ENCODE results near the gene MTA2. TPM values are rescaled to one million over a fixed set of nuclear protein-coding genes. Genes with fewer than 3 reads are reported as not detected.
"Not testable (repeated sequence)": the region's sequence is repeated elsewhere in the genome, so short reads cannot be mapped to it uniquely, and the experiment has no call there.

The MTA2 gene
- total RNA-seq, 1 experiment from 2014 or later = 79.0 TPM

DNA sequence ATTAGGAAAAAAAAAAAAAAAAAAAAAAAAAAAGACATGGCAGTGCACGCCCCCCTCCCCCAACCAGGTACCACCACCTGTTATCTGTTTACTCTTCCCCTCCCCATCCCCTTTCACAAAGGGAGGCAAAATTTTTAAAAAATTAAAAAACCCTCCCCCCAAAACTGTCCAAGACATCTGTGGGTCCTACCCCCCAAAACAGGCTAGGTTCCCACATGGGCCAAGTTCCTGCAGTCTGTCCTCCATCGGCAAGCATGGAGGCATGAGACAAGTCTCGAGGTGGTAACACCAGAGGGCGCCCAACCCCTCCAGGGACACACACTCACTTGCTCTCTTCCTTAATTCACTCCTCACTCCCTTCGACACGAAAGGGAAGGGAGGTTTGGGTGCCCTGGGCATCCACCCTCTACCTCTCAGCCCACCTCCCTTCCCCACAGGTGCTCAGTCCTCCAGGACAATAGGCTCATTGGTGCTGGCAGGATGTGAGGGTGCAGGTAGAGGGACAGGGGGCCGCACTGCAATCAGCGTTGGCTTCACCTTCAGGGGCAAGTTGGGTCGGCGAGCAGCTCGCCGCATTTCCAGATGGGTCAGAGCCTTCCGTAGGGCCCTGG, 8.1 kb downstream of the MTA2 start:
- peak; percentile 69 for DNase-seq (ENCODE audit: extremely low read depth, low read depth)

- no peak for DNase-seq (ENCODE audit: extremely low read depth, low read depth)
Observed at GRCh38 chr11:62592989-62593421, 8.7 kb downstream of the MTA2 start.

GRCh38 chr11:62592146-62592815, 9.4 kb downstream of the MTA2 start:
- DNase-seq (ENCODE audit: extremely low read depth, low read depth) = no peak

DNA sequence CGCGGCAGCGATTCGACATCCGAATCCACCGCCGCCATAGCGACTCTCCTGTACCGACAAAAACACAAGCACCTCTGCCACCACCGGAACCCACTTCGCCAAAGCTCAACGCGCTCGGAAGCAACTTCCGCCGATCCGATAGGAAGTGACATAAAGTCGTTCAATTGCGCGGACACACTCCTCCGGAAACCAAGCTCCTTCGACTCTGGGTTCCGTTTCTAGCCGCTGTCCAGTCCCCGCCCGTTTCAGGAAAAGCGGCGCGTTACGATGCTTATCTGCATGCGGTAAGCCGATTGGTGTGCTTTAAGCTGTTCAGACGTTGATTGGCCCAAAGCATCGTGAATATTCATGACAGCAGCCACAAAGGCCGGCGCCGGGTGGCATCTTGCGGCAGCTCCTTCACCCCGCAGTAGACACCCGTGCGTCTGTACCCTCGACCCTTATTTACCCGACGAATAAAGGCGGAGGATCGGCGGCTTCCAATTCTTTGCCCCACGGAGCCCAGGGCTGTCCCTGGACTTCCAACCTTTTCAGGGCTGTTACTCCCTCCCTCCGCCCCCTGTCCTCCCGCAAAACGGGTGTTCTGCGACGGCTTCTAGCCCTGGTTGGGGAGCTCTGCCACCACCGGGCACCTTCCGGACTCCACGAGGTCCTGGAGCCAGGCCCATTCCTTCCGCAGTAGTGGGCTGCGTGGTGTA, 10.1 kb downstream of the MTA2 start, which contains the start of gene TUT1:
Gene TUT1, minus strand, starts transcription at position 76 of the 698 bp plus-strand sequence. Its CDS starts 38 bp downstream, at position 38.
- peak; percentile 97 for DNase-seq (ENCODE audit: extremely low read depth, low read depth)

GRCh38 chr11:62588966-62589637, 12.6 kb downstream of the MTA2 start:
- no peak for DNase-seq (ENCODE audit: extremely low read depth, low read depth)

GRCh38 chr11:62585356-62585755, 16.3 kb downstream of the MTA2 start:
- DNase-seq (ENCODE audit: extremely low read depth, low read depth) = not testable (repeated sequence)

- DNase-seq (ENCODE audit: extremely low read depth, low read depth) = not testable (repeated sequence)
Observed at GRCh38 chr11:62581735-62582134, 19.9 kb downstream of the MTA2 start.

- DNase-seq (ENCODE audit: extremely low read depth, low read depth) = no peak
Observed at GRCh38 chr11:62580959-62581715, 20.5 kb downstream of the MTA2 start.

DNA sequence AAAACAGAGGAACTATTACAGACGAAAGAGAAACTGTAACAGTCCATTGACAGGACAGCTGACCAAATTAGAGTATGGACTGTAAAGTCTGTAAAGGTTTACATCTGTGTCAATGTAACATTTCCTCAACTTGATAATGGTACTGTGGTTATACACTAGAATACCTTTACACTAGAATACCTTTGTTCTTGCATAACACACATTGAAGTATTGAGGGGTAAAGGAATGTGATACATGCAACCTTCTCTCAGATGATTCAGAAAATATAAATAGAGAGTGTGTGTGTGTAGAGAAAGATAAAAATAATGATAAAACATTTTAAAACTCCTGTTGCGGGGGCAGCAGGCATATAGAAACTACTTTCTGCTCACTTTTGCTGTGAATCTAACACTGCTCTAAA, 22.4 kb downstream of the MTA2 start:
- no peak for DNase-seq (ENCODE audit: extremely low read depth, low read depth)

GRCh38 chr11:62578541-62578940, 23.1 kb downstream of the MTA2 start:
- no peak for DNase-seq (ENCODE audit: extremely low read depth, low read depth)

GRCh38 chr11:62577046-62577714, 24.5 kb downstream of the MTA2 start:
- no peak for DNase-seq (ENCODE audit: extremely low read depth, low read depth)

DNA sequence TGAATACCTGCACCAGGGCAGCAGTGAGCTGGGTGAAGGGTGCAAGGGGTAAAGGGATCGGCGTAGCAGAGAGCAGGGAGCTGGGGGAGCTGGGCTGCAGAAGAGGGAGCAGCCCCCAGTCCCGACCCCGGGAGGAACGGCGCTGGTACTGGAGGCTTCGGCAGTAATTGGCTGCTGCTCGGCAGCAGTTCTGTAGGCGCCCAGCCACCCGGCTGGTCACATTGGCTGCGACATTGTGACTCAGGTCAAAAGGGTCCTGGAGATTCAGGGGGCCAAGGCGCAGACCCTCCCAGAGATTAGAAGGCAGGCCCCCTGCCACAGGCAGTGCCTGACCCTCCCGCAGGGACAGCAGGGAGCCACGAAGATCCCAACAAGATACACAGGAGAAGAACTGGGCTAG, 25.8 kb downstream of the MTA2 start:
- no peak for DNase-seq (ENCODE audit: extremely low read depth, low read depth)

DNA sequence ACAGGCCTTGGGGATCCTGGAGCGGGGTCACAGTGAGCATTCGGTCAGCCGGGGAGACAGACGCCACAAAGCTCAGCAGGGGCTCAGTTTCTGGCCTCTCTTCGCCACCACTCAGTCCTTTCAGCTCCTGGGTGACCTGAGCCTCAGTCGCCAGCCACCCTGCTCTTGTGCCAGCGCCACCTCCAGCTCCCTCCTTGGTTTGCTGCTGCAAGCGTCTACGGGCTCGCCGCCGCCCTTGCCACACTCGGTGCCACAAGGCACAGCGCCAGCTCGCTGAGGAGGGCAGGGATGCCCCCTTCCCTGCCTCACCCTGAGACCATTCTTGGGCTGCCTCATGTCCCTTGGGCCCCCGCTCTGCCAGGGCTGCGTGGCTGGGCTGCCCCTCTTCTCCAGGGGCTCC, 26.5 kb downstream of the MTA2 start:
- no peak for DNase-seq (ENCODE audit: extremely low read depth, low read depth)

DNA sequence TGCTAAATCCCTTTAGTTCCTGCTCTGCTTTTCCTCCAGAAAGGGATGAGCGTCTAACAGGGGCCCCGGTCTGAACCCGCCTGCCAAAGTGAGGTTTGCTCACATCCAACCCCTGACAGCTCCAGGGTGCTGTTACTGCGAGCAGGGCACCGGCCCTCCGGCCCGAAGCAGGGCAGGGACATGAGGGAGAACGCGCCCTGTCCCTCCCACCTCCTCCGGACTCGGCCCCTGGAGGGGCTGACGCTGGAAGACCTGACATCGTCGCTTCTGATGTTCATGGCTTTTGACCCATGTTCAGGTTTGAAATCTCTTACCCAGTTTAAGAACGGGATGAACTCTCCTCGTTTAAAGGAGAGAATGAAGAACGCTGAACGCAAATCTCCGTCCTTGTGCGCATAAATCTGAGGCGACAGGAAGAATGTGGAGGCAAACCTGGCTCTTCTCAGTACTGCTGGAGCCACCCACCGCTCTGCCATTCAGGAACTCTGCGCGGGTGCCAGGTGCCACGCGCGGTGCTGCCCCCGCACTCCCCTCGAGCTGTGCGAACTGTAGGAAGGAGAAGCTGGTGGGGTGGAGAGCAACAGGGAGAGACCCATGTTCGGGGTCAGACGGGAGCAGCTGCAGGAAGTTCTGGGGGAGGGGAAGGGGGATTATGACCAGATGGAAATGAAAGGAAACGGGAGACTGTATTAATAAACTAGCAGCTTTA, 27.1 kb downstream of the MTA2 start:
- no peak for DNase-seq (ENCODE audit: extremely low read depth, low read depth)

DNA sequence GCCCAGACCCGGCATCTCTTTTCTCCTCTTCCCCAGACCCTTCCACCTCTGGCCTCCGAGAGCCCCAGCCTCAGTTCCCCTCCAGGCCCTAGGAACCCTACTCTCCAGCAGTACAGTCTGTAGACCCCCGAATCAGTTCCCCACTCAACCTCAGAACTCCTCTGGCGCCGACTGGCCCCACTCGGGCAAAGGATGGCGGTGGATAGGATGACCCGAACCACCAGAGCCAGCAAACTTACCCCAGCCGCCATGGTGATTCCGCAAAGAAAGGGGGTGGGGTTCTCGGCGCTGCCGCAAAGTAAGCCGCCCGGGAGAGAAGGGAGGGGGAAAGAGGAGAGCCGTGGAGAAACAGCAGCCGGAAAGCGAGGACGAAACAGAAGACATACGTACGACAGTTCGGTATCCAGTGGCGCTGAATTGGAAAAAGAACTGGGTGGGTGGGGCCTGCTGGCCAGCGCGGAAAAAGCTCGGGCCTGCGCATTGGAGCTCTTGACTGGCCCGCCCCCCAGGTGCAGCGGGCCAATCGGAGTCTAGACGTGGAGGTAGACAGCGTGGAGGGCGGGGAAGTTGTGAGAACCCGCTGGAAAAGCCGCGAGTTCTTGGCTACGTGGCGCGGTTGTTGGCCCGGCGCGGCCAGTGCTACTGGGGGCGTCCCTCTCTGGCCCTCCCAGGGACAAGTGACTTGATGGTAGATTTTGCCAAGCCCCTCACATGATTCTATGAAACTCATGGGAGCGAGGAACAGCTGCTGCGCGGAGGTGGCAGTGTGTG, 27.9 kb downstream of the MTA2 start, which contains the start of gene EEF1G:
Gene EEF1G, minus strand, starts transcription at position 300 of the 771 bp plus-strand sequence. Its CDS starts 49 bp downstream, at position 251.
- DNase-seq (ENCODE audit: extremely low read depth, low read depth) = peak; percentile 99

DNA sequence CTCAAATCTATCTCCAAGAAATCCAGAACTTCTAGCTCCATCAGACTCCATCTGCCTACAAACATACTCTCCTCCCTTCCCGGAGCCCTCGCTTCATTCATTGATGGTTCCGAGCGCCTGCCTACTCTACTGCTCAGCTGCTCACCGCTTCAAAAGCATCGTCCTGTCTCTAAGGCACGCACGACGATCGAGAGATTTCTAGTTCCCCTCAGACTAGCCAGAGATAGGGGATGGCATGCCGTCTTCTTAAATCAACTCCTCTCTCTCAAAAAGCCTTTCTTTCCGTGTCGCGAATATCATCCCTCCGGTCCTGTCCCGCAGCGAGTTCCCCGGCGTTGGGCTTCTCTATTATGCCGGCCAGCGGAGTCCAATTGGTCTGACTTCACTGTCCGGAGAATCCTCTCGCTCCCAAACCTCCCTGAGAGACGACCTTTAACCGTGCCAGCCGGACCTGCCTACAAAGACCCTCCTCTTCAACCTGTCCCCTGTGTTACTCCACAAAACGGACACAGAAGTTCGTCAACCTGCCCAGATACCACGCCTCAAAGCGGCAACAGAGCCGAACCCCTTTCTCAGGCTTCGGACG, 28.6 kb downstream of the MTA2 start:
- no peak for DNase-seq (ENCODE audit: extremely low read depth, low read depth)

GRCh38 chr11:62572431-62572830, 29.2 kb downstream of the MTA2 start:
- no peak for DNase-seq (ENCODE audit: extremely low read depth, low read depth)

DNA sequence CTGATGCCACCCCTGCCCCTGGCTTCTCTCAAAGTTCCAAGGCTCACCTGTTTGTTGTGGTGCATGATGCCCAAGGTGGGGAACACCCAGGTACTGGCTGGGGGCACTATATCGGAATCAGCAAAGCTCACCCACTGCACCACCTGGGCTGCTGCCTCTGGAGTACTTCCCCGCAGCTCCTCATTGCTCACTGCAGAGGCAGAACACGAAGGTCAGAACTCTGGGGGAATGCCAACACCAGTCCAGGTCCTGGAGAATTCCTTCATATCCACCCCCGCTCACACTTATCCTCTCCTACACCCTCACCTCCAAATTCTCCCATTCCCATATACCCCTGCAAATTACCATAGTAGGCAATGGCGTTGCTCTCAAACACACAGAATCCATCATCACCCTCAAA, 30.2 kb downstream of the MTA2 start:
- DNase-seq (ENCODE audit: extremely low read depth, low read depth) = not testable (repeated sequence)
